HepG2 (cell line): ENCODE data around the gene PIGBOS1. TPM values are rescaled to one million over a fixed set of nuclear protein-coding genes. Genes with fewer than 3 reads are reported as not detected.

ENCODE experiments used
- EP300 ChIP-seq, 3 experiments: sonication (generic) in 1 of 3; formaldehyde crosslinking in 1 of 3; IDR thresholded peaks; 2 replicates each; pipeline versions ENCODE4 v1.5.1 to v1.6.1; 2011 to 2020; ENCODE audit warnings: low read depth in 2 of 3, low read length in 2 of 3, borderline replicate concordance in 1 of 3, improper control_type of control experiment in 1 of 3, mild to moderate bottlenecking in 1 of 3, missing genetic modification reagents in 1 of 3, moderate library complexity in 1 of 3
- GFI1 ChIP-seq: sonication (generic); formaldehyde crosslinking; IDR thresholded peaks from 2 replicates; pipeline ENCODE4 v1.5.0; 2020; ENCODE audit warnings: missing genetic modification reagents, mild to moderate bottlenecking, borderline replicate concordance
- KDM2A ChIP-seq: sonication (generic); formaldehyde crosslinking; IDR thresholded peaks from 2 replicates; pipeline ENCODE4 v1.4.0; 2020; ENCODE audit warnings: low read depth, missing genetic modification reagents, borderline replicate concordance
- MAF1 ChIP-seq: sonication (generic); formaldehyde crosslinking; IDR thresholded peaks from 2 replicates; pipeline ENCODE4 v1.5.0; 2020; ENCODE audit warnings: missing genetic modification reagents, borderline replicate concordance
- PPARG ChIP-seq: conservative IDR thresholded peaks from 2 replicates; pipeline ENCODE4 v1.6.1; 2016; ENCODE audit warnings: missing biosample characterization, missing genetic modification reagents
- RBAK ChIP-seq: sonication (generic); formaldehyde crosslinking; IDR thresholded peaks from 2 replicates; pipeline ENCODE4 v1.5.1; 2020; ENCODE audit warnings: mild to moderate bottlenecking, missing genetic modification reagents
- SIN3B ChIP-seq: fragments of 150-350 bp; IDR thresholded peaks from 2 replicates; pipeline ENCODE4 v1.6.1; 2014; ENCODE audit warnings: low read length
- SMAD3 ChIP-seq: sonication (generic); formaldehyde crosslinking; IDR thresholded peaks from 2 replicates; pipeline ENCODE4 v1.4.0; 2020; ENCODE audit warnings: missing genetic modification reagents
- STAG1 ChIP-seq: sonication (generic); formaldehyde crosslinking; IDR thresholded peaks from 2 replicates; pipeline ENCODE4 v1.4.0; 2020; ENCODE audit warnings: missing genetic modification reagents
- YEATS4 ChIP-seq: sonication (generic); formaldehyde crosslinking; IDR thresholded peaks from 2 replicates; pipeline ENCODE4 v1.4.0; 2020; ENCODE audit warnings: missing genetic modification reagents, borderline replicate concordance
- ZFX ChIP-seq: sonication (generic); formaldehyde crosslinking; IDR thresholded peaks from 2 replicates; pipeline ENCODE4 v1.4.0; 2020; ENCODE audit warnings: mild to moderate bottlenecking, low read depth, missing genetic modification reagents, moderate library complexity
- ZMYM3 ChIP-seq: sonication (generic); formaldehyde crosslinking; IDR thresholded peaks from 2 replicates; pipeline ENCODE4 v1.5.1; 2020; ENCODE audit warnings: mild to moderate bottlenecking, missing genetic modification reagents
- ZNF337 ChIP-seq: sonication (generic); formaldehyde crosslinking; IDR thresholded peaks from 2 replicates; pipeline ENCODE4 v1.5.1; 2020; ENCODE audit warnings: missing genetic modification reagents, low read depth, mild to moderate bottlenecking, borderline replicate concordance
- ZNF484 ChIP-seq: sonication (generic); formaldehyde crosslinking; IDR thresholded peaks from 2 replicates; pipeline ENCODE4 v1.5.1; 2020; ENCODE audit warnings: mild to moderate bottlenecking, low read depth, missing genetic modification reagents, borderline replicate concordance
- polyA plus RNA-seq, 8 experiments: library from polyadenylated mRNA; depleted of rRNA in 3 of 8; stranded (reverse) in 7 of 8; unstranded in 1 of 8; fragments of >200 nt; fragmentation: Illumina TruSeq in 4 of 8; extraction: Trizol in 4 of 8; gene quantifications; 2 replicates each; pipeline versions ENCODE4 v1.2.1 to v1.2.3, GENCODE V29; 2011 to 2016; ENCODE audit warnings: low read depth in 4 of 8, missing spikeins in 1 of 8, mixed read lengths in 1 of 8; ENCODE audit not compliant: insufficient read depth in 1 of 8
- total RNA-seq, 5 experiments: library from RNA; depleted of rRNA; stranded (reverse); fragments of >200 nt; fragmentation: Illumina TruSeq; extraction: Trizol; gene quantifications; 2 replicates each; pipeline ENCODE4 v1.2.3, GENCODE V29; 2016; ENCODE audit warnings: low read depth in 1 of 5
- TF ChIP-seq, protein P1 (sequence below): fragments of 450-650 bp; IDR thresholded peaks from 2 replicates; pipeline ENCODE4 v1.6.1; 2016
- TF ChIP-seq, protein P2 (sequence below): IDR thresholded peaks from 2 replicates; pipeline ENCODE4 v1.6.1; 2018; ENCODE audit warnings: missing genetic modification reagents
- TF ChIP-seq, protein P3 (sequence below): sonication (generic); formaldehyde crosslinking; IDR thresholded peaks from 2 replicates; pipeline ENCODE4 v1.5.1; 2020; ENCODE audit warnings: mild to moderate bottlenecking, missing genetic modification reagents, borderline replicate concordance
- TF ChIP-seq, protein P4 (sequence below), 2 experiments: sonication (generic) in 1 of 2; formaldehyde crosslinking in 1 of 2; IDR thresholded peaks; 2 replicates each; pipeline versions ENCODE4 v1.4.0 to v1.6.1; 2018 to 2020; ENCODE audit warnings: missing genetic modification reagents in 2 of 2, borderline replicate concordance in 1 of 2, low read depth in 1 of 2, mild to moderate bottlenecking in 1 of 2, missing biosample characterization in 1 of 2
- TF ChIP-seq, protein P5 (sequence below): sonication (generic); formaldehyde crosslinking; IDR thresholded peaks from 2 replicates; pipeline ENCODE4 v1.4.0; 2020; ENCODE audit warnings: missing genetic modification reagents, low read depth, mild to moderate bottlenecking, borderline replicate concordance

The PIGBOS1 gene
- total and polyA plus RNA-seq, 2 of the 13 experiments (the other 11 are each of a cell fraction or from before 2014, with no cell fraction given), result 14.8 to 22.1 TPM

DNA sequence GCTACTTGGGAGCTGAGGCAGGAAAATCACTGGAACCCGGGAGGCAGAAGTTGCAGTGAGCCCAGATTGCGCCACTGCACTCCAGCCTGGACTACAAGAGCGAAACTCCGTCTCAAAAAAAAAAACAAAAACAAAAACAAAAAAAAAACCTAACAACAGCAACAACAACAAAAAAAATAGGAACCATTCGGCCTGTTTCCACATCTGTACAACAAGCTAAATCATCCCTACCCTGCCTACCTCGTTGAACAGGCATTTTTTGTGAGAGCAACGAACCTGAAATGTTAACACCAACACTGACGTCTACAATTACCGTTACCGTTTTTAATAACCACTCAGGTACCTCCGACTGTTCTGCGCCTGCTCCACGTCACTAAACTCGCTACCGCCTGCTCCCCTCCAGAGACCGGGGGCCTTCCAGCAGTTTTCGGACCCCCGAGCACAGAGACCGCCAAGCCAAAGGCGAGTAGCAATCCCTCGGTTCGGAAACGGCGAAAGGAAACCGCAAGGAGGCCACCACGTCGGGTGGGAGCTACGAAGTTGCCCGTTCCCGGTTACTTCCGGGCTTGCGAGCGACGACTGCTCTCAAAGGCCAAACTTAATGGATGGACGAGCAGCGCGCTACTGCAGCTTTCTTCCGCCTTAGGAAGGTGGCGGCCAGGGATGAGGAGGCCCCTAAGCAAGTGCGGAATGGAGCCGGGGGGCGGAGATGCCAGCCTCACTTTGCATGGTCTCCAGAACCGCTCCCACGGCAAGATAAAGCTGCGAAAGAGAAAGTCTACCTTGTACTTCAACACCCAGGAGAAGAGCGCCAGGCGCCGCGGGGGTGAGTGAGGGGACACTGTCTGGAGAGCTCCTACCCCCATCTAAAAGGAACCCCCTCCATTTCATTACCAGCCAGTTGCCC lies at the start of gene PIGBOS1, which contains the start of gene PIGB (continued):
- peak in 1 of 2 experiments; percentile 46; a peak in 1 of 4 replicates for TF ChIP-seq EP300 (IDR thresholded peaks at IDR 0.05; ENCODE audit: low read depth in 2 of 2, low read length in 2 of 2)
- TF ChIP-seq EP300 (CRISPR knock-in tag; IDR thresholded peaks at IDR 0.05; ENCODE audit: borderline replicate concordance), result peak; percentile 33; the same call in 1 of the 2 replicates
- no peak for TF ChIP-seq STAG1 (CRISPR knock-in tag)
- peak; percentile 61 for TF ChIP-seq GFI1 (CRISPR knock-in tag)
- peak; percentile 62 for TF ChIP-seq SMAD3
- TF ChIP-seq SIN3B, result no peak
- TF ChIP-seq RBAK (CRISPR knock-in tag), result no peak
- peak; percentile 97 for TF ChIP-seq KDM2A
- TF ChIP-seq, protein P1, sequence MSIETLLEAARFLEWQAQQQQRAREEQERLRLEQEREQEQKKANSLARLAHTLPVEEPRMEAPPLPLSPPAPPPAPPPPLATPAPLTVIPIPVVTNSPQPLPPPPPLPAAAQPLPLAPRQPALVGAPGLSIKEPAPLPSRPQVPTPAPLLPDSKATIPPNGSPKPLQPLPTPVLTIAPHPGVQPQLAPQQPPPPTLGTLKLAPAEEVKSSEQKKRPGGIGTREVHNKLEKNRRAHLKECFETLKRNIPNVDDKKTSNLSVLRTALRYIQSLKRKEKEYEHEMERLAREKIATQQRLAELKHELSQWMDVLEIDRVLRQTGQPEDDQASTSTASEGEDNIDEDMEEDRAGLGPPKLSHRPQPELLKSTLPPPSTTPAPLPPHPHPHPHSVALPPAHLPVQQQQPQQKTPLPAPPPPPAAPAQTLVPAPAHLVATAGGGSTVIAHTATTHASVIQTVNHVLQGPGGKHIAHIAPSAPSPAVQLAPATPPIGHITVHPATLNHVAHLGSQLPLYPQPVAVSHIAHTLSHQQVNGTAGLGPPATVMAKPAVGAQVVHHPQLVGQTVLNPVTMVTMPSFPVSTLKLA, result no peak
- TF ChIP-seq ZNF484 (CRISPR knock-in tag), result no peak
- 0 out of 2 replicates have a peak, but pooled peaks have one; percentile 42 for TF ChIP-seq ZNF337 (CRISPR knock-in tag)
- TF ChIP-seq, protein P2, sequence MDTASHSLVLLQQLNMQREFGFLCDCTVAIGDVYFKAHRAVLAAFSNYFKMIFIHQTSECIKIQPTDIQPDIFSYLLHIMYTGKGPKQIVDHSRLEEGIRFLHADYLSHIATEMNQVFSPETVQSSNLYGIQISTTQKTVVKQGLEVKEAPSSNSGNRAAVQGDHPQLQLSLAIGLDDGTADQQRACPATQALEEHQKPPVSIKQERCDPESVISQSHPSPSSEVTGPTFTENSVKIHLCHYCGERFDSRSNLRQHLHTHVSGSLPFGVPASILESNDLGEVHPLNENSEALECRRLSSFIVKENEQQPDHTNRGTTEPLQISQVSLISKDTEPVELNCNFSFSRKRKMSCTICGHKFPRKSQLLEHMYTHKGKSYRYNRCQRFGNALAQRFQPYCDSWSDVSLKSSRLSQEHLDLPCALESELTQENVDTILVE (CRISPR knock-in tag), result peak; percentile 90
- TF ChIP-seq YEATS4, result peak; percentile 92
- TF ChIP-seq, protein P3, sequence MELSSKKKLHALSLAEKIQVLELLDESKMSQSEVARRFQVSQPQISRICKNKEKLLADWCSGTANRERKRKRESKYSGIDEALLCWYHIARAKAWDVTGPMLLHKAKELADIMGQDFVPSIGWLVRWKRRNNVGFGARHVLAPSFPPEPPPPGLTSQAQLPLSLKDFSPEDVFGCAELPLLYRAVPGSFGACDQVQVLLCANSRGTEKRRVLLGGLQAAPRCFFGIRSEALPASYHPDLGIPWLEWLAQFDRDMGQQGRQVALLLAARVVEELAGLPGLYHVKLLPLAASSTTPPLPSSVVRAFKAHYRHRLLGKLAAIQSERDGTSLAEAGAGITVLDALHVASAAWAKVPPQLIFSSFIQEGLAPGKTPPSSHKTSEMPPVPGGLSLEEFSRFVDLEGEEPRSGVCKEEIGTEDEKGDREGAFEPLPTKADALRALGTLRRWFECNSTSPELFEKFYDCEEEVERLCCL (CRISPR knock-in tag), result 0 out of 2 replicates have a peak, but pooled peaks have one; percentile 43
- TF ChIP-seq, protein P4, sequence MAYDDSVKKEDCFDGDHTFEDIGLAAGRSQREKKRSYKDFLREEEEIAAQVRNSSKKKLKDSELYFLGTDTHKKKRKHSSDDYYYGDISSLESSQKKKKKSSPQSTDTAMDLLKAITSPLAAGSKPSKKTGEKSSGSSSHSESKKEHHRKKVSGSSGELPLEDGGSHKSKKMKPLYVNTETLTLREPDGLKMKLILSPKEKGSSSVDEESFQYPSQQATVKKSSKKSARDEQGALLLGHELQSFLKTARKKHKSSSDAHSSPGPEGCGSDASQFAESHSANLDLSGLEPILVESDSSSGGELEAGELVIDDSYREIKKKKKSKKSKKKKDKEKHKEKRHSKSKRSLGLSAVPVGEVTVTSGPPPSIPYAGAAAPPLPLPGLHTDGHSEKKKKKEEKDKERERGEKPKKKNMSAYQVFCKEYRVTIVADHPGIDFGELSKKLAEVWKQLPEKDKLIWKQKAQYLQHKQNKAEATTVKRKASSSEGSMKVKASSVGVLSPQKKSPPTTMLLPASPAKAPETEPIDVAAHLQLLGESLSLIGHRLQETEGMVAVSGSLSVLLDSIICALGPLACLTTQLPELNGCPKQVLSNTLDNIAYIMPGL (CRISPR knock-in tag; IDR thresholded peaks at IDR 0.05; ENCODE audit: borderline replicate concordance in 1 of 2, low read depth in 1 of 2), result peak; percentile 92 to 94
- 0 out of 2 replicates have a peak, but pooled peaks have one; percentile 17 for TF ChIP-seq MAF1
- 0 out of 2 replicates have a peak, but pooled peaks have one; percentile 25 for TF ChIP-seq PPARG (CRISPR knock-in tag)
- TF ChIP-seq ZMYM3, result peak; percentile 88
- peak; percentile 93 for TF ChIP-seq ZFX (CRISPR knock-in tag)
- TF ChIP-seq, protein P5, sequence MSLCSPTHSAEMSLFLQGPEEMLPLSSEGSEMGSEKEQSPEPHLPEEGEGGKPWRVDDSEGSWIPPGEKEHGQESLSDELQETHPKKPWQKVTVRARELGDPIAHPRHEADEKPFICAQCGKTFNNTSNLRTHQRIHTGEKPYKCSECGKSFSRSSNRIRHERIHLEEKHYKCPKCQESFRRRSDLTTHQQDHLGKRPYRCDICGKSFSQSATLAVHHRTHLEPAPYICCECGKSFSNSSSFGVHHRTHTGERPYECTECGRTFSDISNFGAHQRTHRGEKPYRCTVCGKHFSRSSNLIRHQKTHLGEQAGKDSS (CRISPR knock-in tag), result peak; percentile 85; the same call in 1 of the 2 replicates
